OCI-M1 (cell line): ENCODE measurements around the gene ITGA7.

Source experiments
- DNase-seq: peaks from one replicate; lab custom pipeline; 2025; lab: John Stamatoyannopoulos, UW

Gene ITGA7, protein sequence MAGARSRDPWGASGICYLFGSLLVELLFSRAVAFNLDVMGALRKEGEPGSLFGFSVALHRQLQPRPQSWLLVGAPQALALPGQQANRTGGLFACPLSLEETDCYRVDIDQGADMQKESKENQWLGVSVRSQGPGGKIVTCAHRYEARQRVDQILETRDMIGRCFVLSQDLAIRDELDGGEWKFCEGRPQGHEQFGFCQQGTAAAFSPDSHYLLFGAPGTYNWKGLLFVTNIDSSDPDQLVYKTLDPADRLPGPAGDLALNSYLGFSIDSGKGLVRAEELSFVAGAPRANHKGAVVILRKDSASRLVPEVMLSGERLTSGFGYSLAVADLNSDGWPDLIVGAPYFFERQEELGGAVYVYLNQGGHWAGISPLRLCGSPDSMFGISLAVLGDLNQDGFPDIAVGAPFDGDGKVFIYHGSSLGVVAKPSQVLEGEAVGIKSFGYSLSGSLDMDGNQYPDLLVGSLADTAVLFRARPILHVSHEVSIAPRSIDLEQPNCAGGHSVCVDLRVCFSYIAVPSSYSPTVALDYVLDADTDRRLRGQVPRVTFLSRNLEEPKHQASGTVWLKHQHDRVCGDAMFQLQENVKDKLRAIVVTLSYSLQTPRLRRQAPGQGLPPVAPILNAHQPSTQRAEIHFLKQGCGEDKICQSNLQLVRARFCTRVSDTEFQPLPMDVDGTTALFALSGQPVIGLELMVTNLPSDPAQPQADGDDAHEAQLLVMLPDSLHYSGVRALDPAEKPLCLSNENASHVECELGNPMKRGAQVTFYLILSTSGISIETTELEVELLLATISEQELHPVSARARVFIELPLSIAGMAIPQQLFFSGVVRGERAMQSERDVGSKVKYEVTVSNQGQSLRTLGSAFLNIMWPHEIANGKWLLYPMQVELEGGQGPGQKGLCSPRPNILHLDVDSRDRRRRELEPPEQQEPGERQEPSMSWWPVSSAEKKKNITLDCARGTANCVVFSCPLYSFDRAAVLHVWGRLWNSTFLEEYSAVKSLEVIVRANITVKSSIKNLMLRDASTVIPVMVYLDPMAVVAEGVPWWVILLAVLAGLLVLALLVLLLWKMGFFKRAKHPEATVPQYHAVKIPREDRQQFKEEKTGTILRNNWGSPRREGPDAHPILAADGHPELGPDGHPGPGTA

GRCh38 chr12:55707841-55708694 lies at the start of gene ITGA7:
ITGA7 (minus strand) TSS chr12:55707904; CDS start chr12:55707682, 222 bp downstream.
- no peak for DNase-seq

- DNase-seq = no peak
Measured at GRCh38 chr12:55755246-55755645, 47.5 kb upstream of the ITGA7 start.

- DNase-seq = no peak
Measured at GRCh38 chr12:55748230-55748993, 40.7 kb upstream of the ITGA7 start.

DNA sequence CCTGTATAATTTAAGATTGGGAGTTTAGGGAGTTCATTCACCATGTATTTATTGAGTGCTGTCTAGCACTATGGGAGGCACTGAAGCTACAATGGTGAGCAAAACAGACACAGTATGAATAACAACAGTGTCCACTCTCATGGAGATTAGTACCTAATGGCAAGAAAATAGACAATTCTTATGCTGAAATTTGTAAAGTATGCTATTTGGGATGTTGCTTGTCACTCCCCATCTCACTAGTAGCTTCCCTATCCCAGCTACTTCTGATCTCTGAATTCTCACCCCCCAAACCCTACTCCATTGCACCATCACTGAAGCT lies 39.2 kb upstream of the ITGA7 start:
- no peak for DNase-seq

GRCh38 chr12:55746174-55746912 lies 38.6 kb upstream of the ITGA7 start:
- no peak for DNase-seq

DNA sequence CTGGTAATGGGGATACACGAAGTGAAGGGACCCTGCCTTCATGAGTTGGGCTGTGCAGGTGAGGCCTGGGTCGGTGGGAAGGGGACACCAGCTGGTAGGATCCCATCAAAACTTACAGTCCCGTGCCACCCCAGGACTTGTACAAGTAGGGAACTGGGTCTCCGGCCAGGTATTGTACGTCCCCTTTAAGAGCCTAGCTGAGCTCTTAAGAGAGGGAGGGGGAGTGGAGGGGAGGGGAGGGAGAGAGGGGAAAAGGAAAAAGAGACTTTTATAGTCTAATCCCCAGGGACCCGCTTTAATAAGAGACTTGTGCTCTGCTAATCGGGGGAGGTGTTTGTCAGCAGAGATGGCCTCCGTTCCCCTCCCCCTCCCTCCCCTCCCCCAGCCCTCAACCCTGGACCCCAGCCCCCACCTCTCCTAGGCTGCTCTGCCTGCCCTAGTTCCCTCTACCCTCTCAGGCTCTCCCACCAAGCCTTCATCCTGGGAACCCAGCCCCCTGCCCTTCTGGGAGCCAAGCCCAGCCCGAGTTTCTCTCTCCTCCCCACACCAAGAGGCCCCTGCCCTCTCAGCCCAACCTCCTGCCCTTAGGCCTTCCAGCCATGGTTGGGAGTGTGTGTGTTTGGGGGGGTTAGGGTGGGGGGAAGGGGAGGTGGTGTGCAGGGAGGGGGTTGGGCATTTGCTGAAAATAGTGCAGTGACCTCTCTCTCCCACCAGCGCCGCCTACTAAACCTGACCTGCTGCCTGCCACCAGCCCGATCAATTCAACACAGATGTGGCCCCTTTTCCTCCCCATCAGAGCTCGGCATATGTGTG lies 37.9 kb upstream of the ITGA7 start:
- peak; percentile 89 for DNase-seq

GRCh38 chr12:55744340-55745030 lies 36.8 kb upstream of the ITGA7 start:
- DNase-seq = no peak

DNA sequence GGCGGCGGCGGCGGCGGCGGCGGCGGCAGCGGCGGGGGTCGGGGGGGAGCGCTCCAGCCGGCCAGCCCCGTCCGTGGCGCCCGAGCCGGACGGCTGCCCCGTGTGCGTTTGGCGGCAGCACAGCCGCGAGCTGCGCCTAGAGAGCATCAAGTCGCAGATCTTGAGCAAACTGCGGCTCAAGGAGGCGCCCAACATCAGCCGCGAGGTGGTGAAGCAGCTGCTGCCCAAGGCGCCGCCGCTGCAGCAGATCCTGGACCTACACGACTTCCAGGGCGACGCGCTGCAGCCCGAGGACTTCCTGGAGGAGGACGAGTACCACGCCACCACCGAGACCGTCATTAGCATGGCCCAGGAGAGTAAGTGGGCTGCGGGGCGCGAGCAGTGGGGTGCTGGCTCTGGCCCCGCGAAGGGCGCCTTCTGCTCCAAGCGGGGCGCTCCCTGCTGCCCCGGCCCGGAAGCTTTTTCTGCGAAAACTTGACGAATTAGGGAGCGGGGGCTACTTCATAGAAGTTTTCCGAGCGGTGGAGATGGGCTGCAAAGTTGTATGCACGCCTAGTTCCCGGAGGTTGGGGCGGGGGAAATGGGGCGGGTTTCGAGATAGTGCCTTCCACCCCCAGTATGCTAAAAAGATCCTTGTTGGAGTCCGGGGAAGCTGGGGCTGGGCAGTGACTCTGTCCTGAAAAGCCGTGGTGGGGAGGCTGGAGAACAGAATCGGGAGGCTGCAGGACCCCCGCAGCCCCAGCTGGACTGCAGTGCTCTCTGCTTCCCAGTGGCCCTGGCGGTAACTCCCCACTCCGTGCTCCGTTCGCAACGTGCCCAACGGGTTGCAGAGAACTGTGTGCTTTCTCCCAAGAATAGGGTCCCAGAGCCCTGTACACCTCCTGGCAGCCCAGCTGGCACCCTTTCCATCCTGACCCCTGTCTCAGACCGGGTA lies 36.0 kb upstream of the ITGA7 start:
- DNase-seq = peak; percentile 80

DNA sequence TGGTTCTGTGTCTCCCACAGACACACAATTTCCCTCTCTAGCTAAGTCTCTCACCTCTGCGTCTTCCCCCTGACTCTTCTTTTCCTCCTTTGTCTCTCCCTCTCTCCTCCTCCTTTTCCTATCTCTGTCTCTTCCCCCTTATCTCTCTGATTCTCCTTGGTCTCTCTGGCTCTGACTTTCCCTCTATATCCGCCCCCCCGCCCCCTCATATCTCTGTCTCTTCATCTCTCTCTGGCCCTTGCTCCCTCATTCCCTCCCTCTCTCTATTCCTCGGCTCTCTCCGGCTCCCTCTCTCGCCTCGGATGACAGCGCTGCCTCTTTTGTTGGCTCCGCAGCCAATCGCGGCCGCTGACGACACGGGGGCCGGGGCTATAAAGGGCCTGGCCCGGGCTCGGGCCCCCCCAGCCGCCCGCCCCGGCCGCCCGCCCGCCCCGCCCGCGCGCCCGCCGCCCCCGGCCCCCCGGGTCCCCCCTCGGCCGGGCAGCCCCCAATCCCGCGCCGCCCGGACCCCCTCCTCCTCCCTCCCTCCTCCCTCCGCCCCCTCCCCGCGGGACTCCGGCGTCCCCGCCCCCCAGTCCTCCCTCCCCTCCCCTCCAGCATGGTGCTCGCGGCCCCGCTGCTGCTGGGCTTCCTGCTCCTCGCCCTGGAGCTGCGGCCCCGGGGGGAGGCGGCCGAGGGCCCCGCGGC lies 35.2 kb upstream of the ITGA7 start, which contains the start of gene GDF11:
GDF11 (plus strand) TSS at position 404 of the 687 bp plus-strand sequence; CDS start at position 599, 195 bp downstream.
- DNase-seq = peak; percentile 91

DNA sequence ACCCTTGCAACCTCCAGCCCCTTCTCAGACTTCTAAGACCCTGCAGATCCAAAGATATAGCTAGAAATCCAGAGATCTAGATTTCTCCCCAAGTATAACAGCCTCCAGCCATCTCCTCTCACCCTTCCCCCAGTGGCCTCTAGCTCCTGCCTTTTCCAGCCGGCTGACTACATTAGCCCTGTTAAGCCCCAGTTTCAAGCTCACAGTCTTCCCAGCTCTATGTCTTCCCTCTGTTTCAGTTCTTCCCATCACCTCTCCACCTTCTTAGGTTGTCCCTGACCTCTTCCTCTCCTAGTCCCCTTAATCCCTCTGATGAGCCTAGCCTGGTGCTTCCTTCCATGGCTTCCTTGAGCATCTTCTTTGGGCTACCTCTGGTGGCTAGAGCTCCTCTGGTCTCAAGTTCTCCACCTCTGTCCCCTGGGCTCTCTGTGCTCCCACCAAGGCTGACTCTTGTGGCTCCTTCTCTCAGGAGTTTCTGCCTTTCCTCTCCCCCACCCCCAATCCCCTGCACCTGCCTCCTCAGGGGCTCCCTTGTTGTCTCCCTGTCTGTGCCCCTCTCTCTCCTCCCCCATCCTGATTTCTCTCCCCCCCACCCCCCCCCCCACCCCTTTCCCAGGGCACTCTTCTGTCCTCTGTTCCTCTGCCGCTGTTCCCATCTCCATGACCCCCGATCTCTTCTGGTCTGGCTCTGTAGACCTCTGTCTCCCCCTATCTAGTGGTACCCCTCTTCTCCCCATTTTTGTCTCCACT lies 34.4 kb upstream of the ITGA7 start:
- no peak for DNase-seq

GRCh38 chr12:55739025-55739378 lies 31.3 kb upstream of the ITGA7 start:
- no peak for DNase-seq

GRCh38 chr12:55738123-55739024 lies 30.7 kb upstream of the ITGA7 start:
- peak; percentile 97 for DNase-seq

- DNase-seq = no peak
Measured at GRCh38 chr12:55737581-55738122, 29.9 kb upstream of the ITGA7 start.

GRCh38 chr12:55736780-55737580 lies 29.3 kb upstream of the ITGA7 start:
- DNase-seq = peak; percentile 89
